ENCODE results near the gene FSTL4. TPM values are rescaled to one million over a fixed set of nuclear protein-coding genes. Genes with fewer than 3 reads are reported as not detected.

Gene FSTL4
- total RNA-seq, 1 donor from 2014 or later: 11.3 TPM

GRCh38 chr5:133284306-133284705 lies 328.0 kb downstream of the FSTL4 start:
- Mint-ChIP-seq H3K36me3 (peaks cover 5% of the 10 kb centered on the region), H3K4me3 (no peak overlapping the region), H3K27ac (no peak overlapping the region), H3K9me3 (no peaks in the 10 kb centered on the region), H3K4me1 (ENCODE audit: unreplicated experiment) (no peaks in the 10 kb centered on the region), H3K27me3 (no peaks in the 10 kb centered on the region)
- no peak for DNase-seq (ENCODE audit: extremely low spot score, unreplicated experiment)
- no peak for TF ChIP-seq CTCF (conservative IDR thresholded peaks at IDR 0.05)

GRCh38 chr5:133278317-133278716 lies 334.0 kb downstream of the FSTL4 start:
- Mint-ChIP-seq H3K4me1 (ENCODE audit: unreplicated experiment) (peaks cover 7% of the 10 kb centered on the region), H3K27me3 (no peaks in the 10 kb centered on the region), H3K4me3 (no peak overlapping the region), H3K9me3 (no peaks in the 10 kb centered on the region), H3K27ac (no peak overlapping the region), H3K36me3 (no peaks in the 10 kb centered on the region)
- DNase-seq (ENCODE audit: extremely low spot score, unreplicated experiment): no peak
- TF ChIP-seq CTCF (conservative IDR thresholded peaks at IDR 0.05): no peak

GRCh38 chr5:133277744-133278143 lies 334.6 kb downstream of the FSTL4 start:
- no peaks in the 10 kb centered on the region for H3K27me3 Mint-ChIP-seq
- no peak for TF ChIP-seq CTCF (conservative IDR thresholded peaks at IDR 0.05)
- DNase-seq (ENCODE audit: extremely low spot score, unreplicated experiment): no peak
- H3K4me1 Mint-ChIP-seq (ENCODE audit: unreplicated experiment): peaks cover 10% of the 10 kb centered on the region
- H3K27ac Mint-ChIP-seq: no peak overlapping the region
- H3K36me3 Mint-ChIP-seq: no peaks in the 10 kb centered on the region
- H3K4me3 Mint-ChIP-seq: no peak overlapping the region
- no peaks in the 10 kb centered on the region for H3K9me3 Mint-ChIP-seq

GRCh38 chr5:133276171-133276570 lies 336.2 kb downstream of the FSTL4 start:
- no peaks in the 10 kb centered on the region for H3K27me3 Mint-ChIP-seq
- H3K27ac Mint-ChIP-seq: no peak overlapping the region
- H3K36me3 Mint-ChIP-seq: no peaks in the 10 kb centered on the region
- no peaks in the 10 kb centered on the region for H3K9me3 Mint-ChIP-seq
- no peak overlapping the region for H3K4me3 Mint-ChIP-seq
- peaks cover 20% of the 10 kb centered on the region for H3K4me1 Mint-ChIP-seq (ENCODE audit: unreplicated experiment)
- TF ChIP-seq CTCF (conservative IDR thresholded peaks at IDR 0.05): no peak
- no peak for DNase-seq (ENCODE audit: extremely low spot score, unreplicated experiment)

GRCh38 chr5:133275631-133276030 lies 336.7 kb downstream of the FSTL4 start:
- no peak for DNase-seq (ENCODE audit: extremely low spot score, unreplicated experiment)
- no peaks in the 10 kb centered on the region for H3K9me3 Mint-ChIP-seq
- H3K36me3 Mint-ChIP-seq: no peaks in the 10 kb centered on the region
- H3K4me3 Mint-ChIP-seq: no peak overlapping the region
- H3K27me3 Mint-ChIP-seq: no peaks in the 10 kb centered on the region
- TF ChIP-seq CTCF (conservative IDR thresholded peaks at IDR 0.05): no peak
- peaks cover 25% of the 10 kb centered on the region for H3K4me1 Mint-ChIP-seq (ENCODE audit: unreplicated experiment)
- H3K27ac Mint-ChIP-seq: no peak overlapping the region

GRCh38 chr5:133274597-133274935 lies 337.8 kb downstream of the FSTL4 start:
- no peak for DNase-seq (ENCODE audit: extremely low spot score, unreplicated experiment)
- H3K9me3 Mint-ChIP-seq: no peaks in the 10 kb centered on the region
- TF ChIP-seq CTCF (conservative IDR thresholded peaks at IDR 0.05): no peak
- no peaks in the 10 kb centered on the region for H3K27me3 Mint-ChIP-seq
- no peaks in the 10 kb centered on the region for H3K36me3 Mint-ChIP-seq
- H3K4me1 Mint-ChIP-seq (ENCODE audit: unreplicated experiment): peaks cover 25% of the 10 kb centered on the region
- H3K4me3 Mint-ChIP-seq: no peak overlapping the region
- no peak overlapping the region for H3K27ac Mint-ChIP-seq

Measured in type B pancreatic cell (in vitro differentiated cells).